Progenitor cell of endocrine pancreas (in vitro differentiated cells): Measurements from ENCODE around the gene FGFBP1. TPM values are rescaled to one million over a fixed set of nuclear protein-coding genes. Genes with fewer than 3 reads are reported as not detected.

Experiments used
- DNase-seq: peaks from one replicate; pipeline ENCODE4 v3.0.0; 2021; ENCODE audit warnings: low spot score; ENCODE audit not compliant: unreplicated experiment
- H3K27ac Mint-ChIP-seq: 2 replicates; pipeline ENCODE4 v1.8.0; 2021; ENCODE audit warnings: mild to moderate bottlenecking, moderate library complexity, mixed read lengths
- H3K27me3 Mint-ChIP-seq: 2 replicates; pipeline ENCODE4 v1.8.0; 2021; ENCODE audit warnings: mixed read lengths
- H3K36me3 Mint-ChIP-seq: 2 replicates; pipeline ENCODE4 v1.8.0; 2022; ENCODE audit warnings: mixed read lengths; ENCODE audit not compliant: insufficient read depth
- H3K4me1 Mint-ChIP-seq: 2 replicates; pipeline ENCODE4 v1.8.0; 2021; ENCODE audit warnings: low read depth, mixed read lengths
- H3K4me3 Mint-ChIP-seq: 2 replicates; pipeline ENCODE4 v1.8.0; 2021; ENCODE audit warnings: low read depth, mild to moderate bottlenecking, moderate library complexity, mixed read lengths
- H3K9me3 Mint-ChIP-seq: 2 replicates; pipeline ENCODE4 v1.8.0; 2021; ENCODE audit warnings: low read depth, mixed read lengths
- total RNA-seq: library from RNA; stranded (reverse); gene quantifications from 2 replicates; pipeline ENCODE4 v1.2.1, GENCODE V29; 2021
- TF ChIP-seq, protein P1 (sequence below): fragments of 200-600 bp; sonication (generic); IDR thresholded peaks from one replicate; pipeline ENCODE4 v1.5.0; 2021; ENCODE audit warnings: antibody characterized with exemption, mild to moderate bottlenecking; ENCODE audit not compliant: unreplicated experiment

FGFBP1 gene
- total RNA-seq, 1 donor from 2014 or later, result not detected

DNA sequence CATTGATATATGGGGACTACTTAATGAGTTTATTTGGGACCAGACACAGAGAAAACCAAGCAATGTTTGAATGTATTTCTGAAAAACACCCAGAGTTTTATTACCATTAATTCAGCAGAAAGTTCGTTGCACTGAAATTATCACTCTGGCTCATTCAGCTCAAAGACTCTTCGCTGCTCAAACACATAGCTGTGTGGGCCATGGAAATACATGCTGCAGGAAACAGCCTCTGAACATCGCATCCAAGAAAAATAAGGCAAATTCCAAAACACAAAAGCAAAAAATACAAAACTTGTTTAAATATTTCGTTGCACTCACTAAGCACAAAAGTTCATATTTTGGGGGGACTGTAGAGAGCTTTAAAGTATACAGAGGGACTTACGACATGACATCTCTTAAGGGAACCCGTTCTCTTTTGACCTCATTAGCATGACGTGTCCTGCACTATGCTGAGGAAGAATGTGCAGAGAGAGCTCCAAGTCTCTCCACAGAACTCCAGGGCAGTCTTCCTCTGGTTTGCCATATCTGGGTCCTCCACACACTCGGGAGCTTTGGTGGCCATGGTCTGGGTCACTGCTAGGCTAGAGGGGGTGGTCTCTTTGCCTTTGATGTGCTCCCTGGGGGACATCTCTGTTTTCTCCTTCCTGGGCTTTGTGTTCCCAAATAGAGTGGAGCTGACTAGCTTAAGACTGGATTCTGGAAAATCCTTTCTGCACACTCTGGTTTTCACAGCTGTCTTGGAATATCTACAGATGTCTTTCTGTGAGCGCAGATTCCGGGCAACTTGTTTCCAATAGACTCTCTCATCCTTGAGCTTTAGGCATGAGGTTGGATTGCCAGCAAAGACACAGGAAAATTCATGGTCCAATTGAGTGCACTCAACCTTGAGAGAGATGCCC lies 2.8 kb downstream of the FGFBP1 start:
- Mint-ChIP-seq H3K27me3 (peaks cover 12% of the 10 kb centered on the region), H3K27ac (no peak overlapping the region), H3K36me3 (no peaks in the 10 kb centered on the region), H3K4me1 (no peaks in the 10 kb centered on the region), H3K9me3 (no peaks in the 10 kb centered on the region), H3K4me3 (no peak overlapping the region)
- no peak for DNase-seq
- TF ChIP-seq, protein P1, sequence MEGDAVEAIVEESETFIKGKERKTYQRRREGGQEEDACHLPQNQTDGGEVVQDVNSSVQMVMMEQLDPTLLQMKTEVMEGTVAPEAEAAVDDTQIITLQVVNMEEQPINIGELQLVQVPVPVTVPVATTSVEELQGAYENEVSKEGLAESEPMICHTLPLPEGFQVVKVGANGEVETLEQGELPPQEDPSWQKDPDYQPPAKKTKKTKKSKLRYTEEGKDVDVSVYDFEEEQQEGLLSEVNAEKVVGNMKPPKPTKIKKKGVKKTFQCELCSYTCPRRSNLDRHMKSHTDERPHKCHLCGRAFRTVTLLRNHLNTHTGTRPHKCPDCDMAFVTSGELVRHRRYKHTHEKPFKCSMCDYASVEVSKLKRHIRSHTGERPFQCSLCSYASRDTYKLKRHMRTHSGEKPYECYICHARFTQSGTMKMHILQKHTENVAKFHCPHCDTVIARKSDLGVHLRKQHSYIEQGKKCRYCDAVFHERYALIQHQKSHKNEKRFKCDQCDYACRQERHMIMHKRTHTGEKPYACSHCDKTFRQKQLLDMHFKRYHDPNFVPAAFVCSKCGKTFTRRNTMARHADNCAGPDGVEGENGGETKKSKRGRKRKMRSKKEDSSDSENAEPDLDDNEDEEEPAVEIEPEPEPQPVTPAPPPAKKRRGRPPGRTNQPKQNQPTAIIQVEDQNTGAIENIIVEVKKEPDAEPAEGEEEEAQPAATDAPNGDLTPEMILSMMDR, result no peak

DNA sequence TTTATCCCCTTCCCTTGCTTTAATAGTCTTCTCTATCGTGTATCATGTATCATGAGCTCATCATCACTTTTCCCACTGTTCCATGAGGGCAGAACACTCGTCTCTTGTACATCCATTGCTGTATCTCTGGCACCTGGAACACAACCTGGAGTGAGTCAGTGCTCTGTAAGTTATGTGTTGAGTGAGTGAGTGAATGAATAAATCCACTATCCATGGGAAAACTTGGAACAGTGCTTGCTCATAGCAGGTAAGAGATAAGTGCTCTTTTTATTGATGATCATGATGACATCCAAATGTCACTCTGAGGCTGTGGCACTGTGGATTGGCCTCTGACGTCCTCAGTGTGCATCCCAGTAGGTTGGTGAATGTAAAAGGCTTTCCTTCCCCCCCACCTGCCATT lies 4.3 kb downstream of the FGFBP1 start:
- H3K27ac Mint-ChIP-seq, result no peak overlapping the region
- DNase-seq, result no peak
- H3K36me3 Mint-ChIP-seq, result no peaks in the 10 kb centered on the region
- no peak overlapping the region for H3K4me3 Mint-ChIP-seq
- peaks cover 8% of the 10 kb centered on the region for H3K27me3 Mint-ChIP-seq
- no peaks in the 10 kb centered on the region for H3K4me1 Mint-ChIP-seq
- TF ChIP-seq, protein P1, result no peak
- H3K9me3 Mint-ChIP-seq, result no peaks in the 10 kb centered on the region

DNA sequence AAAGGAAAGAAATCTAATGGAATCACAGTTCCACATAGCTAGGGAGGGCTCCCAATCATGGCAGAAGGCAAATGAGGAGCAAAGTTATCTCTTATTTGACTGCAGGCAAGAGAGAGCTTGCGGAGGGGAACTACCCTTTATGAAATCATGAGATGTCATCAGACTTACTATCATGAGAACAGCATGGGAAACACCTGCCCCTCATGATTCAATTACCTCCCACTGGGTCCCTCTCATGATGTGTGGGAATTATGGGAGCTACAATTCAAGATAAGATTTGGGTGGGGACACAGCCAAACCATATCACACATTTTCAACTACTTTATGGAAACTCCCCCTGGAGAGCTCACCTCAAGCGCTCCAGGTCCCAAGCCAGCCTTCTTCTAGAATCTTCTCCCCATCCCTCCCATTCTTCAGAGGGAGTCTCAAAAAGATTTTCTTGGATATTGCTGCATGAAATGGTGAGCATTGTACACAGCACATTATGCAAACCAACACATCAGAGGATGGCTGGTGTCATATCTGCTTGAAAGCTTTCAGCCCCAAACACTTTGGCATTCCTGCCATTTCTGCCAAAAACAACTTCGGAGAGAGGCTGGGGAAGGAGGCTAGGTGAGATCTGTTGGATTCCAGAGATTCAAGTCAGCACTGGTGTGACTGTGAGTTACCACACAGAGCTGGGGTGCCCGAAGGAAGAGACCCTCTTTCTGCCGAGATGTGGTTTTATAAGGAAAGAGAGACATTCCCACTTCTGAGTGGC lies 6.9 kb downstream of the FGFBP1 start:
- no peak overlapping the region for H3K4me3 Mint-ChIP-seq
- peaks cover 5% of the 10 kb centered on the region for H3K27me3 Mint-ChIP-seq
- no peak for DNase-seq
- TF ChIP-seq, protein P1, result no peak
- no peaks in the 10 kb centered on the region for H3K36me3 Mint-ChIP-seq
- no peak overlapping the region for H3K27ac Mint-ChIP-seq
- H3K4me1 Mint-ChIP-seq, result no peaks in the 10 kb centered on the region
- no peaks in the 10 kb centered on the region for H3K9me3 Mint-ChIP-seq

DNA sequence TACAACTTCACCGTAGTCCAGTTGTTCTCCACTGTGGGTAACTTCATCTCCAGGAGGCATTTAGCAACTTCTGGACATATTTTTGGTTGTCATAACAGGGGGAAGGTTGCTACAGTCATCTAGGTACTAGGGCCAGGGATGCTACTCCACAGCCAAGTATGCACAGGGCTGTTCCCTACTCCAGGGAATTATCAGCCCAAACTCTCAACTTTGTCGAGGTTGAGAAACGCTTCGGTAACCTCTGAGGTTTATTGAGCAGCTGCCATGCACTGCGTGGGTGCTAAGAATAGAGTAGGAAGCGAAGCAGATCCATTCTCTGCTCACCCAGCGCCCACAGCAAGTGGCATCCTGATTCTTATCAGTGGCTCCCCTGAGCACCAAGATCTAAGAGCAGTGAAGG lies 8.2 kb downstream of the FGFBP1 start:
- Mint-ChIP-seq H3K36me3 (no peaks in the 10 kb centered on the region), H3K4me1 (no peaks in the 10 kb centered on the region), H3K27ac (no peak overlapping the region), H3K4me3 (no peak overlapping the region), H3K27me3 (peaks cover 5% of the 10 kb centered on the region), H3K9me3 (no peaks in the 10 kb centered on the region)
- TF ChIP-seq, protein P1, result no peak
- no peak for DNase-seq

DNA sequence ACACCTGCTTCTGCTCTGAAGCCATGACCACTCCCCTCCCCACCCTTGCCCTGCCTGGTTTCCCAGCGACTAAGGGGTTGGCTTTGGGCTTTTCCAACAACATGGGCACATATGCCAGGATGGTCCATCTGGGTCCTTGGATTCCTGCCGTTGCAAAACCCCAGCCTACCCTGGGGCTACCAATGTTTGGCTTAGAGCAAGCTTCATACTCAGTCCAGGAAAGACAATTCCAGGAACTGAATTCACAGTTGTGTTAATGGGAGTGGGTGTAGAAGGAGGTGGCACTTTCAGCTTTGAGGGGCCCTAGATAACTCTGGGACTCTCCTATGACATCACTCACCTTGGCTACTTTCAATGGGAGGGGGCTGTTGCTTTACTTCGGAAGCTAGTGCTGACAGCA lies 9.0 kb downstream of the FGFBP1 start:
- no peak overlapping the region for H3K4me3 Mint-ChIP-seq
- TF ChIP-seq, protein P1, result no peak
- no peaks in the 10 kb centered on the region for H3K4me1 Mint-ChIP-seq
- no peaks in the 10 kb centered on the region for H3K36me3 Mint-ChIP-seq
- DNase-seq, result no peak
- H3K9me3 Mint-ChIP-seq, result no peaks in the 10 kb centered on the region
- H3K27ac Mint-ChIP-seq, result no peak overlapping the region
- peaks cover 7% of the 10 kb centered on the region for H3K27me3 Mint-ChIP-seq
